ENCODE data around the gene ZMAT5. TPM values are rescaled to one million over a fixed set of nuclear protein-coding genes. Genes with fewer than 3 reads are reported as not detected.

ZMAT5 gene
- total and polyA plus RNA-seq, 10 of the 15 experiments (the other 5 are each of a cell fraction or from before 2014, with no cell fraction given), result 2.3 to 43.0 (median 21.9) TPM

GRCh38 chr22:29765905-29766631 lies 739 bp downstream of the ZMAT5 start (continued):
- TF ChIP-seq MYC (IDR thresholded peaks at IDR 0.05; ENCODE audit: insufficient read depth, insufficient read length, insufficient replicate concordance, low read length, severe bottlenecking) (no peak), NKRF (conservative IDR thresholded peaks at IDR 0.05) (no peak), ZSCAN29 (IDR thresholded peaks at IDR 0.05) (no peak)

GRCh38 chr22:29762263-29762662 lies 4.5 kb downstream of the ZMAT5 start:
- H3K27ac ChIP-seq (ENCODE audit: control insufficient read depth, insufficient read depth), result no peak overlapping the region
- no peak overlapping the region for H2AFZ ChIP-seq (ENCODE audit: control insufficient read depth, low read depth, low read length)
- no peaks in the 10 kb centered on the region for H3K27me3 ChIP-seq (replicated peaks in 1 of 2; ENCODE audit: control insufficient read depth in 2 of 2, insufficient read depth in 2 of 2, low read length in 1 of 2)
- ChIA-PET SMC1A (ENCODE audit: uncharacterized antibody, unreplicated experiment) (no interaction called here), CTCF (interaction anchor here (0.7 kb wide), 1 partner anchor 9 kb away, joined by 3 read pairs; no protein-coding TSS in a partner anchor), POLR2A (no interaction called here), RAD21 (ENCODE audit: unreplicated experiment) (no interaction called here)
- intact Hi-C loops (cut with micrococcal nuclease; ENCODE audit: unreplicated experiment), result no loop called here
- no peak overlapping the region for H3K4me3 ChIP-seq
- peaks cover 4% of the 10 kb centered on the region for H3K4me1 ChIP-seq (ENCODE audit: control insufficient read depth, insufficient read depth, low read length)
- ATAC-seq (no peak), DNase-seq (ENCODE audit: low read depth, low spot score) (no peak), FAIRE-seq (no peak)
- no TSS peak for BruUV-seq (replicated peaks)
- H3K79me2 ChIP-seq (ENCODE audit: control insufficient read depth, insufficient read depth, low read length), result peaks cover 12% of the 10 kb centered on the region
- 86% methylated on average over 15 of the region's 15 CpGs for WGBS (ENCODE audit: insufficient coverage, insufficient replicate concordance, low lambda C conversion rate, missing lambda C conversion rate)
- no peaks in the 10 kb centered on the region for H3K9me3 ChIP-seq (replicated peaks; ENCODE audit: control insufficient read depth, insufficient read depth, low read length)
- no peaks in the 10 kb centered on the region for H3K36me3 ChIP-seq (ENCODE audit: control insufficient read depth in 2 of 2, insufficient read depth in 2 of 2, low read length in 1 of 2)
- no peaks in the 10 kb centered on the region for H4K20me1 ChIP-seq (ENCODE audit: control insufficient read depth, insufficient read depth)
- no peak overlapping the region for H3K4me2 ChIP-seq (ENCODE audit: control insufficient read depth, insufficient read depth)
- in situ Hi-C loops (cut with MboI), result no loop called here
- no peak overlapping the region for H3K9ac ChIP-seq (ENCODE audit: control insufficient read depth, insufficient read depth, low read length)
- TF ChIP-seq RBBP5 (conservative IDR thresholded peaks at IDR 0.05) (no peak), TBL1XR1 (IDR thresholded peaks at IDR 0.05; ENCODE audit: low read depth, low read length) (no peak), EGR1 (IDR thresholded peaks at IDR 0.05; ENCODE audit: borderline replicate concordance in 1 of 2, low read depth in 2 of 2, low read length in 2 of 2) (no peak), EZH2 (IDR thresholded peaks at IDR 0.05; ENCODE audit: borderline replicate concordance, control insufficient read depth, low read depth, low read length) (no peak), MLLT1 (IDR thresholded peaks at IDR 0.05) (no peak), HDAC6 (IDR thresholded peaks at IDR 0.05; ENCODE audit: unreplicated experiment) (no peak), EP300 (IDR thresholded peaks at IDR 0.05; ENCODE audit: borderline replicate concordance in 1 of 2, control insufficient read depth in 1 of 2, low read depth in 2 of 2, low read length in 2 of 2) (no peak), ZNF592 (IDR thresholded peaks at IDR 0.05) (no peak), ATF3 (IDR thresholded peaks at IDR 0.05; ENCODE audit: borderline replicate concordance, extremely low read depth, low read depth, low read length) (no peak), NFXL1 (IDR thresholded peaks at IDR 0.05; ENCODE audit: borderline replicate concordance) (no peak)

All from GM12878 (cell line).